Osteoblast (primary cell): Measurements from ENCODE around the gene C5orf47. TPM values are rescaled to one million over a fixed set of nuclear protein-coding genes. Genes with fewer than 3 reads are reported as not detected.
"Not testable (repeated sequence)": the region's sequence is repeated elsewhere in the genome, so short reads cannot be mapped to it uniquely, and the experiment has no call there.

Experiments
- DNase-seq: peaks from one replicate; pipeline ENCODE4 v3.0.0; 2011; ENCODE audit warnings: low spot score, mixed read lengths; ENCODE audit not compliant: insufficient read length; ENCODE audit errors: missing footprints
- H2AFZ ChIP-seq: 2 replicates; pipeline ENCODE4 v1.6.0; 2011; ENCODE audit warnings: mild to moderate bottlenecking, low read length
- H3K27ac ChIP-seq: 2 replicates; pipeline ENCODE4 v1.5.1; 2011; ENCODE audit warnings: mild to moderate bottlenecking, low read depth, low read length, moderate library complexity
- H3K27me3 ChIP-seq: 2 replicates; pipeline ENCODE4 v1.6.0; 2012; ENCODE audit warnings: mild to moderate bottlenecking, control low read depth, inconsistent platforms, low read length, moderate library complexity; ENCODE audit not compliant: insufficient read depth
- H3K36me3 ChIP-seq: 2 replicates; pipeline ENCODE4 v1.5.1; 2011; ENCODE audit warnings: mild to moderate bottlenecking, low read length, control low read depth, moderate library complexity; ENCODE audit not compliant: insufficient read depth
- H3K4me1 ChIP-seq: 2 replicates; pipeline ENCODE4 v1.5.1; 2011; ENCODE audit warnings: mild to moderate bottlenecking, low read length, control low read depth, moderate library complexity; ENCODE audit not compliant: insufficient read depth
- H3K4me2 ChIP-seq: 2 replicates; pipeline ENCODE4 v1.6.0; 2011; ENCODE audit warnings: mild to moderate bottlenecking, low read length; ENCODE audit not compliant: insufficient read depth
- H3K4me3 ChIP-seq: fragments of 200-600 bp; sonication (generic); 3 replicates; pipeline ENCODE4 v1.5.1; 2012; ENCODE audit warnings: mild to moderate bottlenecking, low read length, inconsistent platforms; ENCODE audit not compliant: insufficient read depth
- H3K79me2 ChIP-seq: 2 replicates; pipeline ENCODE4 v1.6.0; 2012; ENCODE audit warnings: mild to moderate bottlenecking, low read length, control low read depth, inconsistent platforms; ENCODE audit not compliant: insufficient read depth
- H3K9me3 ChIP-seq: 2 replicates; pipeline ENCODE4 v1.5.1; 2011; ENCODE audit warnings: low read depth, low read length, control low read depth
- H4K20me1 ChIP-seq: 2 replicates; pipeline ENCODE4 v1.6.0; 2012; ENCODE audit warnings: mild to moderate bottlenecking, low read length, control low read depth; ENCODE audit not compliant: insufficient read depth
- total RNA-seq: library from RNA; depleted of rRNA; stranded (reverse); fragments of >200 nt; gene quantifications from 2 replicates; pipeline ENCODE4 v1.2.3, GENCODE V29; 2012
- TF ChIP-seq, protein P1 (sequence below): IDR thresholded peaks from 2 replicates; pipeline ENCODE4 v1.5.1; 2011; ENCODE audit warnings: mild to moderate bottlenecking, low read depth, low read length, moderate library complexity; ENCODE audit errors: extremely low read depth

C5orf47 gene
- total RNA-seq, 1 donor: not detected

DNA sequence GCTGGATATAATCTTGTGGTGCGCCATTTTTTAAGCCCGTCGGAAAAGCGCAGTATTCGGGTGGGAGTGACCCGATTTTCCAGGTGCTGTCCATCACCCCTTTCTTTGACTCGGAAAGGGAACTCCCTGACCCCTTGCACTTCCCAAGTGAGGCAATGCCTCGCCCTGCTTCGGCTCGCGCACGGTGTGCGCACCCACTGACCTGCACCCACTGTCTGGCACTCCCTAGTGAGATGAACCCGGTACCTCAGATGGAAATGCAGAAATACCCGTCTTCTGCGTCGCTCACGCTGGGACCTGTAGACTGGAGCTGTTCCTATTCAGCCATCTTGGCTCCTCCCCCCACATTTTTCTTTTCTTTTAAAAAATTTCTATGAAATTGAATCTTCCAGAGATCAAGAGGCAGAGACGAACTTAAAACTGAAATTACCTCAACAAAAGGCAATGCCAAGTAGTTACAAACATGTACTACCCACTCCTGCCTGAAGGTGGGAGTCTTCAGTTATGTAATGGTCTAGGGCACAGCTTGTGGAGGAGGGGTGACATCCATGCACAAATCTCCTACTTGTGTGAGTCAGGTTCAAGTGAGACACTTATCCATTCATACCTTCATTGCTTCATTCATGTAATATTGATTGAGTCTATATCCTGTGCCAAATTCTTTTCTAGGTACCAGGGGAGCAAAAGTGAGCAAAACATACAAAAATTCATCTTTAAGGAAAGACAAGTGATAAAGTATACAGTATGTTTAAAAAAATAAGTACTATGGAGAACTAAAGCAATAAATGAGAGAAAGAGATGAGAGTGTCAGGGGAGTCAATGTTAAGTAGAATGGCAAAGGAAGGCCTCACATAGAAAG, 31.3 kb downstream of the C5orf47 start:
- H3K4me2 ChIP-seq, H3K4me3 ChIP-seq, H3K79me2 ChIP-seq, H3K9me3 ChIP-seq, H3K36me3 ChIP-seq, H3K27me3 ChIP-seq, H3K4me1 ChIP-seq, H4K20me1 ChIP-seq, H3K27ac ChIP-seq, H2AFZ ChIP-seq: not testable (repeated sequence)
- TF ChIP-seq, protein P1, sequence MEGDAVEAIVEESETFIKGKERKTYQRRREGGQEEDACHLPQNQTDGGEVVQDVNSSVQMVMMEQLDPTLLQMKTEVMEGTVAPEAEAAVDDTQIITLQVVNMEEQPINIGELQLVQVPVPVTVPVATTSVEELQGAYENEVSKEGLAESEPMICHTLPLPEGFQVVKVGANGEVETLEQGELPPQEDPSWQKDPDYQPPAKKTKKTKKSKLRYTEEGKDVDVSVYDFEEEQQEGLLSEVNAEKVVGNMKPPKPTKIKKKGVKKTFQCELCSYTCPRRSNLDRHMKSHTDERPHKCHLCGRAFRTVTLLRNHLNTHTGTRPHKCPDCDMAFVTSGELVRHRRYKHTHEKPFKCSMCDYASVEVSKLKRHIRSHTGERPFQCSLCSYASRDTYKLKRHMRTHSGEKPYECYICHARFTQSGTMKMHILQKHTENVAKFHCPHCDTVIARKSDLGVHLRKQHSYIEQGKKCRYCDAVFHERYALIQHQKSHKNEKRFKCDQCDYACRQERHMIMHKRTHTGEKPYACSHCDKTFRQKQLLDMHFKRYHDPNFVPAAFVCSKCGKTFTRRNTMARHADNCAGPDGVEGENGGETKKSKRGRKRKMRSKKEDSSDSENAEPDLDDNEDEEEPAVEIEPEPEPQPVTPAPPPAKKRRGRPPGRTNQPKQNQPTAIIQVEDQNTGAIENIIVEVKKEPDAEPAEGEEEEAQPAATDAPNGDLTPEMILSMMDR: peak; percentile 52
- DNase-seq: peak; percentile 48

DNA sequence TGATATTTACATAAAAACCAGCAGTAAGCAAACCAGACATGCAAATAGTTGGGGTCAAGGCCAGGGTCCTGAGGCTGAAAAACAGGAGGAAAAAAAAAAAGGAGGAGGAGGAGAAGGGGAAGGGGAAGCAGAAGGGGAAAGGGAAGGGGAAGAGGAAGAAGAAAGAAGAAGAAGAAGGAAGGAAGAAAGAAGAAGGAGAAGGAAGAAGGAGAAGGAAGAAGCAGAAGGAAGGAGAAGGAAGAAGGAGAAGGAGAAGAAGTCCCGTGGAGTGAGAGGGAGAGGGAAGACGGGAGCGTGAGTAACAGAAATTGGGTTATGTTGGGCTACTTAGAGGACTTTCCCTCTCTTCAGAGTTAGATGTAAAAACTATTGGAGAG, 31.9 kb downstream of the C5orf47 start:
- TF ChIP-seq, protein P1: no peak
- Histone ChIP-seq H3K4me2 (no peak overlapping the region), H3K4me3 (no peak overlapping the region), H3K27ac (no peak overlapping the region), H2AFZ (no peak overlapping the region), H3K4me1 (no peaks in the 10 kb centered on the region), H3K79me2 (no peaks in the 10 kb centered on the region), H3K27me3 (no peaks in the 10 kb centered on the region), H4K20me1 (no peaks in the 10 kb centered on the region), H3K36me3 (no peaks in the 10 kb centered on the region), H3K9me3 (no peaks in the 10 kb centered on the region)
- no peak for DNase-seq

DNA sequence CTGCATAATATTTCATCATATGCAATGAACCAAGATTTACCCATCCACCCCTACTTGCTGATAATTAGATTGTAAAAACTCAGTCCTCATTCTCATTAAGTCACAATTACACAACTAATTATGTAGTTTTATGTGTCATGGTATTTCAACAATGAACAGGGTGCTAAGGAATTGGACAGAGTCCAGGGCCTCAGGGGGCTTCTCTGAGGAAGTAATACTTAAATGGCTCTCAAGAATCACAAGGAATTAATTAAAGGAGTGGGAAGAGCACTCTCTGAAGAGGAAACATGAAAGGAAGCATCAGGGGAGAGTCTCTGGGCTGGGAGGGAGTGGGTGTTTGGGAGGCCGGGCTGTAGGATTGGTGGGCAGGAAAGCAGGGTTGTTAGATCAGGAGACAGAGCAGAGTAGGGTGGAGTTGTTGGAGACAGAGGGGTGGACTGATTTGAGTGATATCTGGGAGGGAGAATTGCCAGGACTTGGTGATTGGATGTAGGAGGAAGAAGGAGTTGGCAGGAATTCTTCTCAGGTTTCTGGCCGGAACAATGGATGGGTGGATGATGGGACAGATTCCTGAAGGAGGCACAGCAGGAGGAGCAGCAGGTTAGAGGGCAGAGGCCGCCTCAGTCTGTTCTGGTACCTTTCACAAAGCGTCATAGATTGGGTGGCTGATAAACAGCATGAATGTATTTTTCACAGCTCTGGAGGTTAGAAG, 33.6 kb downstream of the C5orf47 start:
- no peak overlapping the region for H2AFZ ChIP-seq
- H3K27ac ChIP-seq: no peak overlapping the region
- no peaks in the 10 kb centered on the region for H4K20me1 ChIP-seq
- no peaks in the 10 kb centered on the region for H3K36me3 ChIP-seq
- no peak for DNase-seq
- no peak overlapping the region for H3K4me3 ChIP-seq
- H3K27me3 ChIP-seq: no peaks in the 10 kb centered on the region
- no peaks in the 10 kb centered on the region for H3K4me1 ChIP-seq
- TF ChIP-seq, protein P1: no peak
- no peak overlapping the region for H3K4me2 ChIP-seq
- no peaks in the 10 kb centered on the region for H3K9me3 ChIP-seq
- no peaks in the 10 kb centered on the region for H3K79me2 ChIP-seq

DNA sequence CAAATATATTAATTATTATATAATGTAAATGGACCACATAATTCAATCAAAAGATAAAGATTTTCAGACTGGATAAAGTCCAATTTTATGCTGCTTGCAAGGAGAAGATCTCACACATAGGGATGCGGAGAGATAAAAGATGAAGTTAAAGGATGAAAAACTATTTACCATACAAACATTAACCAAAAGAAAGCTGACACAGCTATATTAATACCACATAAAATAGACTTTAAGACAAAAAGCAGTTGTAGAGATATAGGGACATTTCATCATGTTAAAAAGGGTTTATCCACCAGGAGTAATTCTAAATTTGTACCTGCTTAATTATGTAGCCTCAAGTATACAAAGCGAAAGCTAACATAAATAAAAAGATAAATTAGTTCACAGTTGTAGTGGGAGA, 41.3 kb downstream of the C5orf47 start:
- Histone ChIP-seq H3K4me2 (no peak overlapping the region), H3K27me3 (no peaks in the 10 kb centered on the region), H3K4me3 (no peak overlapping the region), H4K20me1 (no peaks in the 10 kb centered on the region), H2AFZ (no peak overlapping the region), H3K4me1 (no peaks in the 10 kb centered on the region), H3K9me3 (no peaks in the 10 kb centered on the region), H3K27ac (no peak overlapping the region), H3K36me3 (no peaks in the 10 kb centered on the region), H3K79me2 (no peaks in the 10 kb centered on the region)
- TF ChIP-seq, protein P1: no peak
- no peak for DNase-seq
